AG09309 (cell line): ENCODE measurements around the gene CENPN.

Experiments used
- DNase-seq: peaks from one replicate; pipeline ENCODE4 v3.0.0-alpha.2; 2010; ENCODE audit warnings: low read depth
- H3K4me3 ChIP-seq: 2 replicates; pipeline ENCODE4 v1.5.1; 2011; ENCODE audit warnings: mild to moderate bottlenecking, low read depth, low read length, moderate library complexity; ENCODE audit not compliant: control insufficient read depth
- TF ChIP-seq, protein P1 (sequence below): IDR thresholded peaks from 2 replicates; pipeline ENCODE4 v1.5.1; 2011; ENCODE audit warnings: mild to moderate bottlenecking, low read depth, low read length, inconsistent platforms; ENCODE audit not compliant: insufficient read depth, control insufficient read depth; ENCODE audit errors: missing control alignments

The CENPN gene, protein sequence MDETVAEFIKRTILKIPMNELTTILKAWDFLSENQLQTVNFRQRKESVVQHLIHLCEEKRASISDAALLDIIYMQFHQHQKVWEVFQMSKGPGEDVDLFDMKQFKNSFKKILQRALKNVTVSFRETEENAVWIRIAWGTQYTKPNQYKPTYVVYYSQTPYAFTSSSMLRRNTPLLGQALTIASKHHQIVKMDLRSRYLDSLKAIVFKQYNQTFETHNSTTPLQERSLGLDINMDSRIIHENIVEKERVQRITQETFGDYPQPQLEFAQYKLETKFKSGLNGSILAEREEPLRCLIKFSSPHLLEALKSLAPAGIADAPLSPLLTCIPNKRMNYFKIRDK

DNA sequence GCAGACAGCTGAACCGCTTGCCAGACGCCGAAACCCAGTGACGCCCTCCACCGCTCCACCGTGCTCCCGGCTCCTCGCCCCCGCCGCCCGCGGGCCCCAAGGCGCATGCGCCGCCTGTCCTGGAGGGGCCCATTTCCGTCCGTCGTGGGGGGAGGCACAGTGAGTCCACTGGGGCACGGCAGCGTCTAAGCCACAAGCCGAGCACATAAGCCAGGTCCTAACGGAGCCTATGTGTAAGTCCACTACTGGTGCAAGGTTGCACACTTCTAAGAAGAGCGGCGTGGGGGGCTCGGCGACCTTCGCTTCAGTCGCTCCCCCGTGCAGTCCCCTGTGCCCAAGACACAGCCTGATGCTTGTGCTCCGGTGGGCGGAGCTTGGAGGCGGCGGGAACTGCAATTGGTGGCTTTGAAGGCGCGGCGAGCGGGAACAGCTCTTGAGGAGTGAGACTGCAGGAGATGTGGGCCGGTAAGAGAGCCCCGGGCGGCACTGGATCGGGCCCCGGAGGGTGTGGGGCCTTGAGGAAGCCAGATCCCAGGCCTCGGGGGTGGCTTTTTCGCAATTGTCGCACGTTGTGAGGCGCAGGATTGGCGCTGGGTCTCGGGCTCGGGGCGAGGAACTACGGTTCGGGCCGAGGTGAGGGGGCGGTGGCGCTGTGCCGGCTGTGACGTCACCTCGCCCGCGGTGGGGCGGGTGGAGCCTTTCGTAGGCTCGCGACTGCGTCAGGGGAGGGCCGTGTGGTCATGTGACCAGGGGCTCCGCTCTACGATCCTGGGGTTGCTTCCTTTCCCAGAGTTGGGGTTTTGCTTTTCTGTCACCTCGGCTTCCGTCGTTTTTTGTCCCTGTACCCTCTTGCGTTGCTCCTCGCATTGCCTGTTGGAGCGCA is at the start of gene CENPN, which contains the start of gene CMC2:
Gene CENPN, plus strand, starts transcription at position 402 of the 883 bp plus-strand sequence. CDS start 4,726 bp downstream, outside the sequence.
Gene CMC2, minus strand, starts transcription at position 73 of the 883 bp plus-strand sequence. CDS start 9,491 bp downstream, outside the sequence.
- peak; percentile 98 for DNase-seq

DNA sequence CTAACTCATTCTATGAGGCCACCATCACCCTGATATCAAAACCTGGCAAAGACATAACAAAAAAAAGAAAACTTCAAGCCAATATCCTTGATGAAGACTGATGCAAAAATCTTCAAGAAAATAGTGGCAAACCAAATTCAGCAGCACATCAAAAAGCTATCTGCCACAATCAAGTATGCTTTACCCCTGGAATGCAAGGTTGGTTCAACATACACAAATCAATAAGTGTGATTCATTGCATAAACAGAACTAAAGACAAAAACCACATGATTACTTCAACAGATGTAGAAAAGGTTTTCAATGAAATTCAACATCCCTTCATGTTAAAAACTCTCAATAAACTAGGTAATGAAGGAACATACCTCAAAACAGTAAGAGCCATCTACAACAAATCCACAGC is 48.7 kb upstream of the CENPN start:
- H3K4me3 ChIP-seq, result no peak overlapping the region
- TF ChIP-seq, protein P1, sequence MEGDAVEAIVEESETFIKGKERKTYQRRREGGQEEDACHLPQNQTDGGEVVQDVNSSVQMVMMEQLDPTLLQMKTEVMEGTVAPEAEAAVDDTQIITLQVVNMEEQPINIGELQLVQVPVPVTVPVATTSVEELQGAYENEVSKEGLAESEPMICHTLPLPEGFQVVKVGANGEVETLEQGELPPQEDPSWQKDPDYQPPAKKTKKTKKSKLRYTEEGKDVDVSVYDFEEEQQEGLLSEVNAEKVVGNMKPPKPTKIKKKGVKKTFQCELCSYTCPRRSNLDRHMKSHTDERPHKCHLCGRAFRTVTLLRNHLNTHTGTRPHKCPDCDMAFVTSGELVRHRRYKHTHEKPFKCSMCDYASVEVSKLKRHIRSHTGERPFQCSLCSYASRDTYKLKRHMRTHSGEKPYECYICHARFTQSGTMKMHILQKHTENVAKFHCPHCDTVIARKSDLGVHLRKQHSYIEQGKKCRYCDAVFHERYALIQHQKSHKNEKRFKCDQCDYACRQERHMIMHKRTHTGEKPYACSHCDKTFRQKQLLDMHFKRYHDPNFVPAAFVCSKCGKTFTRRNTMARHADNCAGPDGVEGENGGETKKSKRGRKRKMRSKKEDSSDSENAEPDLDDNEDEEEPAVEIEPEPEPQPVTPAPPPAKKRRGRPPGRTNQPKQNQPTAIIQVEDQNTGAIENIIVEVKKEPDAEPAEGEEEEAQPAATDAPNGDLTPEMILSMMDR, result no peak
- DNase-seq, result no peak

More for the DNA sequence above, at the start of gene CENPN, which contains the start of gene CMC2:
- peak within 1 kb of the TSS; percentile 94 for H3K4me3 ChIP-seq
- TF ChIP-seq, protein P1, result no peak

DNA sequence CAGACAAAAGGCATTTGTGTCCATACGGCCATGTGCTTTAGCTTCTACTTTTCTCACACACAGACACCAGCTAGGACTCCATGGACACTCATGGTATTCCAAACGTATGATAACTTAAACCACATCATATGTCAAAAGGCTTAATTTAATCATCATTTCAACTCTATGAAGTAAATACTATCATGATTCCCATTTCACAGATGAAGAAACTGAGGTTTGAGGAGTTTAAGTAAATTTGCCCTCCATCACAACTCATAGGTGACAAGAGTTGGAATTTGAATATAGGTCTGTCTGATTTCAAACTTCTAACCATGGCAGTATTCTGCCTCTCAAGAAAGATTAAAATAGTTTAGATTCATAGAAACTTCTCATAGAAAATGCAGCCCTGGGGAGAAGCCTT is 44.1 kb upstream of the CENPN start:
- no peak overlapping the region for H3K4me3 ChIP-seq
- no peak for DNase-seq
- TF ChIP-seq, protein P1, result no peak

DNA sequence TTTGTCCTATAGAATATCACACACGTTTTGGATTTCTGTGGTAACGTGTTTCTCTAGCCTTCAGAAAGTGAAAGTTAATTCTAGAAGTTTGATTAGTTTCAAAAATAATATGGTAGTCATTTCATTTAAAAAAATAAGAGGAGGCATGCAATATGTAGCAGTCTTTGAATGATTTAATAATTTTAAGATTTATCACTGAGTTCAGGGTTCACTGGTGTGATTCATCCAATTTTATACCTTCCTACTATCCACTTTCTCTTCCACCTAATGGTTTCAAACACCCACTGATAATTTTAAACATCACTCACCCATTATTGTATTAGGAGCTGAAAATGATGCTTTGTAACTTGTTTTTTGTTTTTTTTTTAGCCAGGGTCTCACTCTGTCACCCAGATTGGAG is 42.7 kb upstream of the CENPN start:
- DNase-seq, result no peak
- H3K4me3 ChIP-seq, result no peak overlapping the region
- TF ChIP-seq, protein P1, result no peak

DNA sequence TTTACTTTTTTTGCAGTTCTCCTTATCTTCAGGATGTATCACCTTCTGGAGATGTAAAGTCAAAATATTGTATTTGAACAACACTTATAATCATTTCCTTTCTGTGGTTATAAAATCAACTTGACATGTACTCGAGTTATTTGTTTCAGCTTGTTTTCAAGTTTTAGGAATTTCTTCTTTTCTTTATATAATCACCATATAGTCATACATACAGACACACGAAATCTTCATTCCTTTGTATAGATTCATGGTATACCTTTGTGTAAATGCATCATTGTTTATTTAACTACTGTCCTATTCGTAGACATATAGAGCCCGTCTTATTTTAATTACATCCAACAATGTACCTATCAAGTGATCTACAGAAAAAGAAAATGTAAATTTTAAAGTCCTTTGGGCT is 40.4 kb upstream of the CENPN start:
- TF ChIP-seq, protein P1, result no peak
- H3K4me3 ChIP-seq, result no peak overlapping the region
- no peak for DNase-seq

DNA sequence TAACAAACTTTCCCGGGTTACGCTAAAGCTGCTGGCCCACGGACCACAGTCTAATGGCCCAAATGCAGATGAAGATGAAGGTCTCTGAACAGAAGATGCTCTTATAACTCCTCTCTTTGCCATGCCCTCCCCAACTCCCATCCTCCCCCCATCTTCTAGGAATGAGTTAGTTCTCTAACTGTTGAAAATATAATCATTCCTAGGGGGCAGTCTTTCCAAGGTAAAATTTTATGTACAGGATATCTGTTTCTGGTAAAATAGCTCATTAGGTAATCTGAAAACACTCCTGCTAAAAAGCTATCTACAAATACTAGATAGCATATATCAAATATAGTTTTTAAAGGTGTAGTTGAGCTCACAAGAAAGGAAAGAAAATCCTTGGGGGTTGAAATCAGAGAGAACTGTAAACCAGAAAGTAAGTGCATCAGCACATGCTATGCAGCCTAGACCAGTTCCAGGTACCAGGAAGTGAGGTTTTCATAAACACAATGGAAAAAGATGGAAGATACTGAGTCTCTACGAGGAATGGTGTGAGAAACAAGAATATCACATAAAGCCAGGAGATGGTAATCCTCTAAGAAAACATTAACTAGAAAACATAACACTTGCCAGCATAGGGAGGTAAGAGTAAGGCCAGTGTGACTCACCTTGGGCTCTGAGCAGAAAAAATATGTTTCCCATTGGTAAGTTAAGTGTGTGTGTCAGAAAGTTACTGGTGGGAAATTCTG is 38.5 kb upstream of the CENPN start:
- no peak for DNase-seq
- no peak overlapping the region for H3K4me3 ChIP-seq
- TF ChIP-seq, protein P1, result no peak
